Myocyte (in vitro differentiated cells): ENCODE data around the gene OXLD1. TPM values are rescaled to one million over a fixed set of nuclear protein-coding genes. Genes with fewer than 3 reads are reported as not detected.

ENCODE experiments used
- DNase-seq: peaks from one replicate; pipeline ENCODE4 v3.0.0-alpha.2; 2012; ENCODE audit warnings: low read depth
- total RNA-seq: library from RNA; depleted of rRNA; stranded (reverse); fragments of >200 nt; gene quantifications from 2 replicates; pipeline ENCODE4 v1.2.3, GENCODE V29; 2014

OXLD1 gene
- total RNA-seq, 1 donor from 2014 or later: 33.8 TPM

DNA sequence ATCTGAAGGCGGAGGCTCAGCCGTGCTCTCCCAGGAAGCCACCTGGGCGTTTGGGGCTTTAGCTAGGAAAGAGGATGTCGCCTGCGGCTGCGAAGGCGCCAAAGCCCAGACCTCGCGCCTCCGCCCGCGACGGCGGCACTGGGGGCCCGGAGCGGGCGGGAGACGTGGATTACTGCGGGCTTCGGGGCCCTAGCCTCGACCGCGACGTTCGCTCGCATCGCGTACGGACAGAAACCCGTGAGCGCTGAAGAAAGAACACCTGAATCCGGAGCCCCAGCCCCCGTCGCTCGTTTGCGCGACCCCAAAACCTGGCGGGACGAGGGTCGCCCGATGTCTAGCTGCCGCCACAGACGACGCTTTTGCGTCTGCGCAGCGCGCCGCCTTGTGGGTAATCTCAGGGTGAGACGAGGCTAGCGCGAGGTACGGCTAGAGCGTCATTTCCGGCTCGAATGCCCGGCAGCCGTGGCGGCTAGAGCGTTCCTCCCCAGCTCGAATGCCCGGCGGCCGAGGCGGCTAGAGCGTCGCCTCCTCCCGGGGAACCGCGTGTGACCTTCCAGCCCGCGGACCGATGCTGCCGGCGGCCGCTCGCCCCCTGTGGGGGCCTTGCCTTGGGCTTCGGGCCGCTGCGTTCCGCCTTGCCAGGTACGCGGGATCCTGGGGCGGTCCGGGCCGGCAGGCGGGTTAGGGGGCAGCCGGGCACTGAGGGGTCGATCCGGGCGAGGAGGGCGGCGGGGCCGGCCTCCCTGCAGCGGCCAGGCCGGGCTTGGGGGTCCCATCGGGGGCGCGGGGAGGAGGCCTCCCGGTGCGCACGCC is 36.7 kb upstream of the OXLD1 start, which contains the start of gene MRPL12:
Gene MRPL12, plus strand, starts transcription at position 434 of the 813 bp plus-strand sequence. Its CDS starts 135 bp downstream, at position 569.
- peak; percentile 95 for DNase-seq

DNA sequence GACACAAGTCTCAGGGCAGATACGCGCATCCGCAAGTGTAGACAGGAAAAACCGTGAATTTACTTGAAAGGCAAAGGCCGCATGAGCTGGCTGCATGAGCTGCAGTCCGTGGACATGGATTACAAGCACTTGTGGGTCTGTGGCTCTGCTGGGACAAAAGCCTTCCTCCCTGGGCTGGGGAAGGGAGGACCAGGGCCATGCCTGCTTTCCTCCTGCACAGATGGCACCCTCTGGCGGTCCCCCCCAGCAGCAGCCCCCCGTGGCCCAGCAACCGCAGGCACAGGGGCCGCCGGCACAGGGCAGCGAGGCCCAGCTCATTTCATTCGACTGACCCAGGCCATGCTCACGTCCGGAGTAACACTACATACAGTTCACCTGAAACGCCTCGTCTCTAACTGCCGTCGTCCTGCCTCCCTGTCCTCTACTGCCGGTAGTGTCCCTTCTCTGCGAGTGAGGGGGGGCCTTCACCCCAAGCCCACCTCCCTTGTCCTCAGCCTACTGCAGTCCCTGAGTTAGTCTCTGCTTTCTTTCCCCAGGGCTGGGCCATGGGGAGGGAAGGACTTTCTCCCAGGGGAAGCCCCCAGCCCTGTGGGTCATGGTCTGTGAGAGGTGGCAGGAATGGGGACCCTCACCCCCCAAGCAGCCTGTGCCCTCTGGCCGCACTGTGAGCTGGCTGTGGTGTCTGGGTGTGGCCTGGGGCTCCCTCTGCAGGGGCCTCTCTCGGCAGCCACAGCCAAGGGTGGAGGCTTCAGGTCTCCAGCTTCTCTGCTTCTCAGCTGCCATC is 35.1 kb upstream of the OXLD1 start:
- DNase-seq: no peak

DNA sequence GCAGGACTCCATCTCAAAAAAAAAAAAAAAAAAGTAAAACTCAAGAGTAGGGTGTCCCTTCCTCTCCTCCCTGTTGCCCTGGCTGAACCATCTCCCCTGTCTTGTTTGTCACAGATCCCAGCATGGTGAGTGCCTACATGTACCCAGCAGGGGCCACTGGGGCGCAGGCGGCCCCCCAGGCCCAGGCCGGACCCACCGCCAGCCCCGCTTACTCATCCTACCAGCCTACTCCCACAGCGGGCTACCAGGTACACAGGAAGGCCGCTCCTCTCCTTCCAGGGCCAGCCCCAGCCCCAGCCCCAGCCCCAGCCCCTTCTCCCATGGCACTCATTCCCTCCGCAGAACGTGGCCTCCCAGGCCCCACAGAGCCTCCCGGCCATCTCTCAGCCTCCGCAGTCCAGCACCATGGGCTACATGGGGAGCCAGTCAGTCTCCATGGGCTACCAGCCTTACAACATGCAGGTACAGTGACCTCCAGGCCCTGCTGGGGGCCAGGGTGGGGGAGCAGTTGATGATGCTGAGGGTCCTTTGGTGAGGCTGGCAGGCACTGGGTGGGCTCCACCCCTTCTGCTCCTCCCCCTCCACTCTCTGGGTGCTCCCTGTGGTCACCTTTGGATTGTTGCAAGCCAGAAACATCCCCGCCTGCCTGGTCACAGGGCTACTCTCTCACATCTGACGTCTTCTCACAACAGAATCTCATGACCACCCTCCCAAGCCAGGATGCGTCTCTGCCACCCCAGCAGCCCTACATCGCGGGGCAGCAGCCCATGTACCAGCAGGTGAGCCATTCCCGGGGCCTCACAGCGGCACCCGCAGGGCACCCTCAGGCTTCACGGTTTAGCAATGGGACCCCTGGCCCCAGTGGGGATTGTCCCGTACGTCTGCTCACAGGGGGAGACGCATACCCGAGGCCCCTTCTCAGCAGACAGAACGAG is 34.2 kb upstream of the OXLD1 start:
- no peak for DNase-seq

DNA sequence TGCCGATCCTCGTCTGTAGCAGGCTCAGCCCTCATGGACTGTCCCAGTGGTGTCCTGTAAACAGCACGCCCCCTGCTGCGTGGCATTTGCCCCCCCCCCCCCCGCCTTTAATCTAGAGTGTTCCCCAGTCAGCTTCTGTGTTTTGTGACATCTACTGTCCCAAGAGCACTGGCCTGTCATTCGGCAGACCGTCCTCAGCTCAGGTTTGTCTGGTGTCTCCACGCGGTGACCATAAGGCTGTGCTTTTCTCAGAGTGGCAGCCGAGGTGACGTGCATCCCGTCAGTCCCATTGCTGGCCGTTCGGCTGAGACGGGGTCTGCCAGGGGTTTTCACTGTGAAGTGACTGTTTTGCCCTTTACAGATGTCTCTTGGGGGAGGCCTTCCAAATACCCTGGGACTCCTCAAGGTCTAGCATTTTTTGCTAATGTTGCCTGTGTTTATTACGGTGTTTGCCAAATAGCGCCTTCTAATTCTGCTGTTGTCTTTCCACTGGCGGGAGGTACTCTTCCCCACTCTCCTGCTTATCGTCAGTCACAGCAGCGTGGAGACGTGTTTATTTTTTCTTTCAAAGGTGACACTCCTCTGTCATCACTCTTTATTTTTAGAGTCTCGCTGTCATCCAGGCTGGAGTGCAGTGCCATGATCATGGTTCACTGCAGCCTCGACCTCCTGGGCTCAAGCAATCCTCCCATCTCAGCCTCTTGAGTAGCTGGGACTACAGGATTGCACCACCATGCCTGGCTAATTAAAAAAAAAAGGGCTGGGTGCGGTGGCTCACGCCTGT is 31.0 kb upstream of the OXLD1 start:
- no peak for DNase-seq

DNA sequence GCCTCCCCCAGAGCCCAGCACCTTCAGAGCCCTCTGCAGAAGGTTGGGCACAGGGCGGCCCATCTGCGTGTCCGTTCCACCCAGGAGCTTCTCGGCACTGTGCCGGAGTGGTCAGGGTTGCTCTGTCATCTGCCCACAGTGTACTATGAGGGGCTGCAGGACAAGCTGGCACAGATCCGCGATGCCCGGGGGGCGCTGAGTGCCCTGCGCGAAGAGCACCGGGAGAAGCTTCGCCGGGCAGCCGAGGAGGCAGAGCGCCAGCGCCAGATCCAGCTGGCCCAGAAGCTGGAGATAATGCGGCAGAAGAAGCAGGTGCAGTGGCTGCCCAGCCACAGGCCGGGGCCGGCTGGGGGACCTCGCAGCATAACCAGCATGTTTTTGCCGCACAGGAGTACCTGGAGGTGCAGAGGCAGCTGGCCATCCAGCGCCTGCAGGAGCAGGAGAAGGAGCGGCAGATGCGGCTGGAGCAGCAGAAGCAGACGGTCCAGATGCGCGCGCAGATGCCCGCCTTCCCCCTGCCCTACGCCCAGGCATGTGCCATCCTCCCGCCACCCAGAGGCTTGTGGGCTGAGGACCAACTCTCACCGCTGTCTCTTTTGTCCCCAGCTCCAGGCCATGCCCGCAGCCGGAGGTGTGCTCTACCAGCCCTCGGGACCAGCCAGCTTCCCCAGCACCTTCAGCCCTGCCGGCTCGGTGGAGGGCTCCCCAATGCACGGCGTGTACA is 30.0 kb upstream of the OXLD1 start:
- no peak for DNase-seq

DNA sequence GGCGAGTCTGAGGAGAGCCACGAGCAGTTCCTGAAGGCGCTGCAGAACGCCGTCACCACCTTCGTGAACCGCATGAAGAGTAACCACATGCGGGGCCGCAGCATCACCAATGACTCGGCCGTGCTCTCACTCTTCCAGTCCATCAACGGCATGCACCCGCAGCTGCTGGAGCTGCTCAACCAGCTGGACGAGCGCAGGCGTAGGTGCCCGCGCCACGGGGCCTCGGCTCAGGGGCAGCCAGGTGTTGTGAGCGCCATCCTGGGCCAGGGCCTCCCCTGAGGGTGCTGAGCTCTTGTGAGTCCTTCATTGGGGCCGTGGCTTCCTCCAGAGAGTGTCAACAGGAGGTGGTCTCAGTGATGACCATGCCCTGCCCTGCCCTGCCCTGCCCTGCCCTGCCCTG is 29.4 kb upstream of the OXLD1 start:
- DNase-seq: no peak

DNA sequence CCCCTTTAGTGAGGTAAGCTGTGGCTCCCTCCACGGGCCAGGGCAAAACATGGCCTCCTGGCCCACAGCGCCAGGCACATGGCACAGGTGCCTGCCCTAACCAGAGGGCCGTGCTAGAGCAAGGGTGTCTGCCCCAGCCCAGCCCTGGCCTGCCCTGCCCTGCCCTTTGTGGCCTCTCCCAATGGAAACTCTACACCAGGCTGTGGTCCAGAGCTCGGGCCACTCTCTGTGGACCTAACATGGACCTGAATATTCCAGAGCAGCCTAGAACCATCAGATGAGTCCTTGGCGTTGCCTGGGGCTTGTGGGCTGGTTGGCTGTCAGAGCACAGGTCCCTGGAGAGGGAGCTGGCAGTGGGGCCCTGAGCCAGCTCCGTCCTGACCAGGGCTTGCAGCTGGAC is 28.8 kb upstream of the OXLD1 start:
- DNase-seq: peak; percentile 25

DNA sequence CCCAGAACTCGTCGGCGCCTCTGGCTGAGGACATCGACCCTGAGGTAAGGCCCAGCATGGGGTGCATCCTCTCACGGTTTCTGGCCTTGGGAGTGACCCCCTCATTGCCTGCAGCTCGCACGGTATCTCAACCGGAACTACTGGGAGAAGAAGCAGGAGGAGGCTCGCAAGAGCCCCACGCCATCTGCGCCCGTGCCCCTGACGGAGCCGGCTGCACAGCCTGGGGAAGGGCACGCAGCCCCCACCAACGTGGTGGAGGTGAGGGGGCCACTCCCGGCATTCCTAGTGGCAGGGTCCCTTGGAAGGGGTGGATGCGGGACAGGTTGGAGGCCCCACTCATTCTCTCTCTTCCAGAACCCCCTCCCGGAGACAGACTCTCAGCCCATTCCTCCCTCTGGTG is 28.4 kb upstream of the OXLD1 start:
- no peak for DNase-seq

DNA sequence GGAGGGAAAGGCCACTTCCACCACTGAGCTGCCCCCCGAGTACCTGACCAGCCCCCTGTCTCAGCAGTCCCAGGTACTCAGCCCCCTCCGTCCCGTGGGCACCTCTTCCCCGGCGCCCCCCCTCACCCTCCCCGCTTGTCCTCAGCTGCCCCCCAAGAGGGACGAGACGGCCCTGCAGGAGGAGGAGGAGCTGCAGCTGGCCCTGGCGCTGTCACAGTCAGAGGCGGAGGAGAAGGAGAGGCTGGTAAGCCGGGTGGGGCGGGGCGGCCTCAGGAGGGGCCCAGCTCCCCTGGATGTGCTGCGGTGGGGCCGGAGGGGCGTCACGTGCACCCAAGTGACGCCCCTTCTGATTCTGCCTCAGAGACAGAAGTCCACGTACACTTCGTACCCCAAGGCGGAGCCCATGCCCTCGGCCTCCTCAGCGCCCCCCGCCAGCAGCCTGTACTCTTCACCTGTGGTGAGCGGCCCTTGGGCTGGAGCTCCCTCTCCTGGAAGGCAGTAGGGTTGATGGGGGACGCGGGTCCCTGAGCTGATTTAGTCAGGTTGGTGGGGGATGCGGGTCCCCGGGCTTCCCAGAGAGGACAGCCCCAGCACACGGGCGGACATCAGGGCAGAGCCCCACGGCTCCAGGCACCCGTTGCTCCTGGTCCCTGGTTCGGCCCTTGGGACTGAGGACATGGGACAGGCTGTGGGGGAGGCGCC is 27.3 kb upstream of the OXLD1 start:
- DNase-seq: no peak

DNA sequence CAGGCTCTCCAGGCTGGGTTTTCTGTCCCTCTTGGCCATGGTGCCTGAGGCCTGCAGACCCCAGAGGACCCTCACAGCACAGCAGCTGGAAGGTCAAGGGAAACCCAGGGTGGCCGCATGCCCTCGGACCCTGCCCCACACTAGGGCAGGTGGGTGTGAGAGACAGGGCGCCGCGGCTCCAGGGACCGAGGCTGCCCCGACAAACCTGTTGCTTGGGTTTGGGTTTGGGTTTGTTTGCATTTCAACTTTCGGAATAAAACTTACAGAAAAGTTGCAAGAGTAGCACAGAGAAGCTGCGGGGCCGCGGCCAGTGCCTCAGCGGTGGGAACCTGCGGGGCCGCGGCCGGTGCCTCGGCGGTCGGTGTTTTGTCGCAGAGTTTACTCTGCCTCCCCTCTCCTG is 25.2 kb upstream of the OXLD1 start:
- no peak for DNase-seq

DNA sequence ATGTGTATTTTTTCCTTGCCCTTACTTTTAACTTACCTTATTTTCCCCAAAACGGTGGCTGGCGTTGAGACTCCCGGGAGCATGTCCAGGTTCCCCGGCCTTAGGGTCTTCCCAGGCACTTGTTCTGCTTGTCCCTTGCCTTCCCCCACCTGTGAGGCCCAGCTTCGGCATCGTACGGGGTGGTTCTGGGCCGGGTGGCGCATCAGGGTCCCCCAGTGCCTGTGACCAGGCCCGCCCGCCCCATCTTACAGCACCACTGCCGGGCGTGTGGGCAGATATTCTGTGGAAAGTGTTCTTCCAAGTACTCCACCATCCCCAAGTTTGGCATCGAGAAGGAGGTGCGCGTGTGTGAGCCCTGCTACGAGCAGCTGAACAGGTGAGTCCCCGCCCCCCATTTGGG is 24.8 kb upstream of the OXLD1 start:
- no peak for DNase-seq

DNA sequence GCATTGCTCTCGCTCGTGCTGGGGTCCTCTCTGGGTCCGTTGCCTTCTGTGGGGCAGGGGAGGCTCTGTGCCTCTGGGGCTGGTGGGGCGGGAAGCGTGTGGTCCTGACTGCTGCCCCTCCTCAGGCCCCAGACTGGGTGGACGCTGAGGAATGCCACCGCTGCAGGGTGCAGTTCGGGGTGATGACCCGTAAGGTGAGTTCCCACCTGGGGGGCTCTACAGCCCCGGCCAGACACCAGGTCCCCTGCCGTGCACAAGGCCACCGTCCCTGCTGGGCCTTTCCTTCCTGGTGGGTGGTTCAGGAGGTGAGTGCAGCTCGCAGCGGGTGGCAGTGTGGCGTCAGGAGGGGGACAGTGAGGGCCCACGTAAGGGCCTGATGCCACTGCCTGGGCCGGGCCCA is 24.1 kb upstream of the OXLD1 start:
- DNase-seq: no peak

DNA sequence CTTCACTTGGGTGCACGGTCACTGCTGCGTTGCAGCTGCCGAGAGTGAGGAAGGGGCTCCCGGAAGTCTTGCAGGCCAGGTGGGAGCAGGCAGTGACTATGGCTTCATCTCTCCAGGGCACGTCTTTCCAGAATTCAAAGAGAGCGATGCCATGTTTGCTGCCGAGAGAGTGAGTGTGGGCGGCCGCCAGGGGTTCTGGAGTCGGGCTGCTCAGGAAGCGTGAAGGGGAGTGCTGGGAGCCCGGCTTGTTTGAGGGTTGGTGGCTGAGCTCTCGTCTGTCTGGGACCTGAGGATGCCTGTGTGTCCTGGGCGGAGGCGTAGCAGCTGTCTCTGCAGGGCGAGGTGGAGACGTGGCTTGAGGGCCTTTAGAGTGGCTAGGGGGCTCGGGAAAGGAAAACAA is 23.7 kb upstream of the OXLD1 start:
- no peak for DNase-seq

DNA sequence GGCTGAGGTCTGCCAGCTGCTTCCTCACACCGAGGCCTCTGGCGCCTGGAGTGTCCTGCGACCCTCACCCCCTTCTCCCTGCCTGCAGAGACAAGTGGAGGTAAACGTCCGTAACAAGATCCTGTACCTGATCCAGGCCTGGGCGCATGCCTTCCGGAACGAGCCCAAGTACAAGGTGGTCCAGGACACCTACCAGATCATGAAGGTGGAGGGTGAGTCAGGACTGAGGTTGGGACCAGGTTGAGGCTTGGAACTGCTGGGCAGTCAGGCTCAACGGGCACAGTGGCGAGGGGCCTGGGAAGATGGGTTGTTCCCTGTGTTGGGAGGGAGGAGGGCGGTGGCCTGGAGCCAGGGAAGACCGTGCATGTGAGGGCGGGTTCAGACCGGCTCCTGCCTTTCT is 22.2 kb upstream of the OXLD1 start:
- no peak for DNase-seq

DNA sequence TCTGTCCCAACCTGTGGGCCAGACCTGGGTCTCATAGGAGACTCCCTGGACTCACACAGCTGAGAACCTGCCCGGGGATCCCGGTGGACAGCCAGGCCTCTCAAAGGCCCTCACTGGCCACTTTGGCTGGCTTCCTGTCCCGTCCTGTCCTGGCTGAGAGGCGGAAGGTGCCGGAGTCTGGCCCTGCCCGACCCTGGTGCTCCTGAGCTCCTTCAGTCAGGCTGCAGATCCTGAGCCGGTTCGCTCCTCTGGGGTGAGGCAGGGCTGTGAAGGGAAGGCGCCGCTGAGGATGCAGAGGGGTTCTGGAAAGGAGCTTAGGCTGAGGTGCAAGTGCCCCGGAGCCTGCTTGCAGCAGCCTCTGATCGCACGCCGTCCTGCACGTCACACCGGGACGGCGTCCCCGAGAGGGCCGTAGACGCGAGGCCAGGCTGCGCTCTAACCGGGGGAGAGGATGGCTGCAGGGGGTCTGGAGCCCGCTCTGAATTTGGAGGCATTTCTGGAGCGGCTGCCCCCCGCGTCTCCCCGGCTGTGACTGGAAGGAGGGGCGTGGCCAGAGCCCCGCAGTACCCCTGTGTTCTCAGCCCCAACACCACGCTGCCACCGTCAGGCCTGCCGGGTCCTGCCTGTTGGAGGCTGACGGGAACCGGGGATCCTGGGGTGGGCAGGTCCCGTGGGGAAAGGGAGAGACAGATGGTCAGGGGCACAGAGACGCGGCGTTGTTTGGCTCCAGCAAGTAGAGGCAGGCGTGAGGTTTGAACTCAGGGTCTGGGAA is 21.6 kb upstream of the OXLD1 start:
- no peak for DNase-seq

DNA sequence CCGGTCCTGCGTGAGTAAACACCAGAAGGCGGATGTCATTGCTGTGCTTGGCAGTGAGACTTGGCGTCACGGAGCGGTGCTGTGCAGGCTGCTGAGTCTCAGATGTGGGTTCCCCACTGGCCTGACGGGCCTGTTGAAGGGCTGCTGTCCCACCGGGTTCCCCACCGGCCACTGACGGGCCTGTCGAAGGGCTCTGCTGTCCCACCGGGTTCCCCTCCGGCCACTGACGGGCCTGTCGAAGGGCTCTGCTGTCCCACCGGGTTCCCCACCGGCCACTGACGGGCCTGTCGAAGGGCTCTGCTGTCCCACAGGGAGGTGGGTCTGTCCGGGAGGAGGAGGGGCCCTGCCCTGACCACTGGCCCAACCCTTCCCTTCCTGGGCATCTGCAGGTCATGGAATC is 20.2 kb upstream of the OXLD1 start:
- DNase-seq: no peak

DNA sequence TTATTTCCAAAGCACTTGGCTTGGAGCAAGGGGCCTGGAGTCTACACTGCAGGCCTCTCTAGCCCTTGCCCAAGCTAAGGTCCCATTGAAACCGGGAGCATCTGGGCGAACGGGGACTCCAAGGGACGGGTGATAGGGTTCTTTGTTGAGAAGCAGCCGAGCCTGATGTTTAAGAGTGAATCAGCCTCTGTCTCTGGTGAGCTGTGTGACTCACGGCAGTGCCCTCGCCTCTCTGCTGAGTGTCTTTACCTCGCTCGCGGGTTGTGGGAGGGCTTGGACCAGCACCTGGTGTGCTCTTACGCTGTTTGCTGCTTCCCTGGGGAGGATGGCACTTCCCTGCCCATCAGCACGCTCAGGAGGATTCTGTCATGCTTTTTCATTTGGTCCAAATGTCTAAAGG is 18.7 kb upstream of the OXLD1 start:
- DNase-seq: peak; percentile 42

DNA sequence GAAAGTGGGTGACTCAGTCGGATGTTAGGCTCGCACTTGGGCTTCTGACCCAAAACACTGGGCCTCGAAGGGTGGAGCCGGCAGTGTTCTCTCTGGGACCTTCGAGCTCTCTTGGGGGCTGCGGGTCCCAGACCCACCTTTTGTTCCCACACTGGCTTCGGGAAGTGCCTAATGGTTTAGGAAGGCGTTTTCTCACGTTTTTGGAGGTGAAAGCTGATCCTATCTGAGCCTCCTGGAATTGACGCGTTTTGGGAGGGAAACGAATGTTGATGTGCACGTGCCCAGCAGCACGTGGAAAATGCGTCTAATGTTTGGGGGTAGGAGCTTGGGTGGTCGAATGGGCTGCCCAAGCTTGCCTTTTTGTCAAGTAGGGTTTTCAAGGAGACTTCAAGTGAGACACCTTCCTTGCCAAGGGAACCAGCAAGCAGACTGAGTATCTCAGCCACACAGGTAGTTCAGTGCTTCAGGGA is 18.1 kb upstream of the OXLD1 start:
- no peak for DNase-seq
